K562 (cell line): ENCODE results near the gene LRRC15. TPM values are rescaled to one million over a fixed set of nuclear protein-coding genes. Genes with fewer than 3 reads are reported as not detected.

Experiments used
- HCFC1 ChIP-seq: IDR thresholded peaks from 2 replicates; pipeline ENCODE4 v1.6.1; 2012; ENCODE audit warnings: low read depth, low read length, improper control_type of control experiment
- HMG20A ChIP-seq: fragments of 450-650 bp; formaldehyde crosslinking; conservative IDR thresholded peaks from 2 replicates; pipeline ENCODE4 v1.4.0; 2020; ENCODE audit warnings: mild to moderate bottlenecking, mixed read lengths
- HNRNPH1 ChIP-seq: fragments of 200-400 bp; formaldehyde crosslinking; optimal IDR thresholded peaks from 2 replicates; pipeline ENCODE3; 2017; ENCODE audit warnings: low read depth, mild to moderate bottlenecking, low read length, moderate library complexity
- MED1 ChIP-seq: sonication (generic); formaldehyde crosslinking; IDR thresholded peaks from 2 replicates; pipeline ENCODE4 v1.8.1; 2023; ENCODE audit warnings: missing genetic modification reagents, borderline replicate concordance
- MNT ChIP-seq, 2 experiments: fragments of 450-650 bp; conservative IDR thresholded peaks; 2 replicates each; pipeline ENCODE4 v1.6.1; 2017; ENCODE audit warnings: mild to moderate bottlenecking in 2 of 2, moderate library complexity in 2 of 2
- NELFE ChIP-seq: IDR thresholded peaks from 2 replicates; pipeline ENCODE4 v1.6.1; 2011; ENCODE audit warnings: mild to moderate bottlenecking; ENCODE audit not compliant: insufficient read depth, insufficient read length
- NONO ChIP-seq, 2 experiments: fragments of 200-400 bp in 1 of 2; fragments of 450-650 bp in 1 of 2; formaldehyde crosslinking in 1 of 2; IDR thresholded peaks; 2 replicates each; pipeline ENCODE4 v1.6.1; 2017; ENCODE audit warnings: low read depth in 2 of 2, mild to moderate bottlenecking in 2 of 2, moderate library complexity in 2 of 2, low read length in 1 of 2
- POLR2AphosphoS5 ChIP-seq: IDR thresholded peaks from 2 replicates; pipeline ENCODE4 v1.6.1; 2011; ENCODE audit warnings: mild to moderate bottlenecking, low read depth, low read length, moderate library complexity; ENCODE audit not compliant: control insufficient read depth, insufficient read depth
- RBM17 ChIP-seq: fragments of 200-400 bp; formaldehyde crosslinking; IDR thresholded peaks from 2 replicates; pipeline ENCODE4 v1.6.1; 2017; ENCODE audit warnings: low read depth, mild to moderate bottlenecking, low read length, borderline replicate concordance
- ZBTB33 ChIP-seq: sonication (generic); formaldehyde crosslinking; IDR thresholded peaks from 2 replicates; pipeline ENCODE4 v1.8.1; 2023; ENCODE audit warnings: mild to moderate bottlenecking, missing genetic modification reagents
- ZMIZ1 ChIP-seq, 2 experiments: fragments of 150-350 bp in 1 of 2; IDR thresholded peaks; 2 replicates each; pipeline ENCODE4 v1.6.1; 2012 to 2016; ENCODE audit warnings: low read depth in 2 of 2, low read length in 2 of 2, mild to moderate bottlenecking in 1 of 2, moderate library complexity in 1 of 2
- ZNF518B ChIP-seq: fragments of 250-450 bp; sonication (Bioruptor Pico); IDR thresholded peaks from 2 replicates; pipeline ENCODE4 v1.5.0; 2021; ENCODE audit warnings: mild to moderate bottlenecking, moderate library complexity
- polyA plus RNA-seq, 8 experiments: library from polyadenylated mRNA; depleted of rRNA in 4 of 8; stranded (reverse) in 5 of 8; unstranded in 3 of 8; fragments of >200 nt; fragmentation: Nextera tagmentation in 2 of 8; fragmentation: Illumina TruSeq in 1 of 8; extraction: Ambion mirVana in 2 of 8; extraction: Trizol in 1 of 8; gene quantifications; 2 replicates each; pipeline versions ENCODE4 v1.2.1 to v1.2.3, GENCODE V29; 2011 to 2014; ENCODE audit warnings: inconsistent platforms in 1 of 8, missing spikeins in 1 of 8
- total RNA-seq, 7 experiments: library from RNA; depleted of rRNA in 6 of 7; stranded (reverse); fragments of >200 nt in 6 of 7; fragmentation: Illumina TruSeq in 2 of 7; extraction: Trizol in 2 of 7; gene quantifications; 2 replicates each; pipeline versions ENCODE4 v1.2.1 to v1.2.3, GENCODE V29; 2011 to 2021; ENCODE audit warnings: low replicate concordance in 1 of 7
- TF ChIP-seq, protein P1 (sequence below): fragments of 250-450 bp; sonication (Bioruptor Pico); IDR thresholded peaks from 2 replicates; pipeline ENCODE4 v1.5.0; 2021

LRRC15 gene
- total and polyA plus RNA-seq, 9 of the 15 experiments (the other 6 are each of a cell fraction or from before 2014, with no cell fraction given): not detected

- TF ChIP-seq, protein P1, sequence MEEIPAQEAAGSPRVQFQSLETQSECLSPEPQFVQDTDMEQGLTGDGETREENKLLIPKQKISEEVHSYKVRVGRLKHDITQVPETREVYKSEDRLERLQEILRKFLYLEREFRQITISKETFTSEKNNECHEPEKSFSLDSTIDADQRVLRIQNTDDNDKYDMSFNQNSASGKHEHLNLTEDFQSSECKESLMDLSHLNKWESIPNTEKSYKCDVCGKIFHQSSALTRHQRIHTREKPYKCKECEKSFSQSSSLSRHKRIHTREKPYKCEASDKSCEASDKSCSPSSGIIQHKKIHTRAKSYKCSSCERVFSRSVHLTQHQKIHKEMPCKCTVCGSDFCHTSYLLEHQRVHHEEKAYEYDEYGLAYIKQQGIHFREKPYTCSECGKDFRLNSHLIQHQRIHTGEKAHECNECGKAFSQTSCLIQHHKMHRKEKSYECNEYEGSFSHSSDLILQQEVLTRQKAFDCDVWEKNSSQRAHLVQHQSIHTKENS (CRISPR knock-in tag): no peak
- TF ChIP-seq MED1 (CRISPR knock-in tag) (no peak), ZBTB33 (CRISPR knock-in tag) (peak; percentile 46; the same call in 1 of the 2 replicates), NELFE (no peak), ZMIZ1 (IDR thresholded peaks at IDR 0.05; ENCODE audit: low read depth in 2 of 2, low read length in 2 of 2) (0 out of 4 replicates have a peak, but pooled peaks of 1 of the 2 experiments have one; percentile 13), MNT (conservative IDR thresholded peaks at IDR 0.05) (peak; percentile 62 to 84), HCFC1 (no peak), NONO (IDR thresholded peaks at IDR 0.05; ENCODE audit: low read depth in 2 of 2, low read length in 1 of 2) (0 out of 4 replicates have a peak, but pooled peaks of 1 of the 2 experiments have one; percentile 9), HNRNPH1 (no peak), POLR2AphosphoS5 (no peak), ZNF518B (CRISPR knock-in tag) (no peak), HMG20A (CRISPR knock-in tag) (no peak), RBM17 (no peak)
These were observed 36.1 kb downstream of the LRRC15 start (continued) for GRCh38 chr3:194333212-194333980.
